ENCODE data around the gene SCAF8.

Gene SCAF8

DNA sequence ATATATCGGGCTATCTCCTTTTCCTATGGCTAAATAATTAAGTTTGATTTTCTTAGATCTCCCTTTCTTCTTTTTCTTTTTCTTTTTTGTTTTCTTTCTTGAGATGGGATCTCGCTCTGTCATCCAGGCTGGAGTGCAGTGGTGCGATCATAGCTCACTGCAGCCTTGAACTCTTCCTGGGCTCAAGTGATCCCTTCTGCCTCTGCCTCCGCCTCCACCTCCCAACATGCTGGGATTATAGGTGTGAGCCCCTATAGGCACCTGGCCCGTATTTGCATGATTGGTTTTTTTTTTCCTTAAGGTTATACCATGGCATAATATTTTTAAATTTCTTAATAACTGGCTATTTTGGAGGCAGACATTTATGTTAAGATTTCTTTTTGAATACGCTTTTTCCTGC, 106.3 kb downstream of the SCAF8 start:
- DNase-seq (ENCODE audit: low read depth): no peak

DNA sequence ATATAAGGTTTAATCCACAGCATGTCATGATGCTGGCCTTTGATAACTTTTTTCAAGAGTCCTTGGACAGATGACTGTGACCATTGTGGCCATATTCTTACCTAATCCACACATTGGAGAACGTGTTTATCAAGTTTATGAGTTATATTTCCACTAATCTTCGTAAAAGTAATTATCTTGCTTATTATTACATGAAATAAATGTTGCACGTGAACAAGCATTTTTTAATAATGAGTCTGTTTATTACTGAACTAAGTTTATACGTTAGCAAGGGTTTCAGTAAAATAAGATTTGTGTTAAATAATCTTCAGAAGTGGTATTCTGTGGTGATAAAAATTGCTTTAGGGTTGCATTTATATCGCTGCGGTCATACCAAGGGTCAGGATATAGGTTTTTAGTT, 107.1 kb downstream of the SCAF8 start:
- no peak for DNase-seq (ENCODE audit: low read depth)

DNA sequence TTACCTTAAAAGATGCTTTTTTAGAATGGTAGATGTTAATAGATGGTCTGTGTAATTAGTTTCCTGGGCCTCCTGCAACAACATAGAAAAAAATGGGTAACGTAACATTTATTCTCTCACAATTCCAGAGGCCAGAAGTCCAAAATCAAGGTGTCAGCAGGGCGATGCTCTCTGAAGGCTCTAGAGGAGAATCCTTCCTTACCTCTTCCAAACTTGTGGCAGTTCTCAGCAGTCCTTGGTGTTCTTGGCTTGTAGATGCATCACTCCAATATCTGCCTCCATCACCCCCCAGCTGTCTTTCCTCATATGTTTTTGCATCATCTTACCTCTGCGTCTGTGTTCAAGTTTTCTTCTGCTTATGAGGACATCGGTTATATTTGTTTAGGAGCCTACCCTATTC, 107.9 kb downstream of the SCAF8 start:
- DNase-seq (ENCODE audit: low read depth): no peak

DNA sequence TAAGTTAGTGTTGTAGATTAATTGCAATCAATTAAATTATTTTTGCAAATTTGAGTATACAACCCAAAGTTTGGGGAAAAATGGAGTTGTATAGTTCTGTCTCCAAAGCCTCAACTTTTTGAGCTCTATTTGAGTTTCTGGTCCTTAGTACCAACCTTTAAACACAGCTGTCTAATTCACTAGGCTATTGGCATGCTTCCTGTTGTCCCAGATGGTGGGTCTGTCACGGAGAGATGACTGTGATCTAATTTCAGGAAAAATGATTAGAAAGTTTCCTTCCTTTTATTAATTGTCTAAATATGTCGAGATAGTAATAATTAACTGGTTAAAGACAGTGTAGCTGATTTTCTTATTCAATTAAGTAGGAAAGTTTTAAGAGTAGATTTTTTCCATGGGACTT, 109.6 kb downstream of the SCAF8 start:
- no peak for DNase-seq (ENCODE audit: low read depth)

DNA sequence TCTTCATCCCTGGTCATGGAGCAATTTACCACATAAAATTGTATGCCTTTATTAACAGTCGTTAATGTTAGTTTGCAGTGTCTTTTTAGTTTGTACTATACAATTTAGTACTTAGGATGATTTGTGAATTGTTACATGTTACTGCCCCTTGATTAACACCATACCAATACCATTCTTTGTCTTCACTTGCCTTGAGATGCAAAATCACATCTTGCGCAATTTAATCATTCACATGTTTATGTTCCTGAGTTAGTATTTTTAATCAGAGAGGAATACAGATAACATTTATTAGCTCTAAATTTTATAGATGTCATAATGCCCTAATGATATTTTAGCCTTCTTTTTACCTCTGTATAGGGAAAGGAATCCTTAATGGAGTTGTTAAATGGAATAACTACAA, 114.1 kb downstream of the SCAF8 start:
- DNase-seq (ENCODE audit: low read depth): no peak

DNA sequence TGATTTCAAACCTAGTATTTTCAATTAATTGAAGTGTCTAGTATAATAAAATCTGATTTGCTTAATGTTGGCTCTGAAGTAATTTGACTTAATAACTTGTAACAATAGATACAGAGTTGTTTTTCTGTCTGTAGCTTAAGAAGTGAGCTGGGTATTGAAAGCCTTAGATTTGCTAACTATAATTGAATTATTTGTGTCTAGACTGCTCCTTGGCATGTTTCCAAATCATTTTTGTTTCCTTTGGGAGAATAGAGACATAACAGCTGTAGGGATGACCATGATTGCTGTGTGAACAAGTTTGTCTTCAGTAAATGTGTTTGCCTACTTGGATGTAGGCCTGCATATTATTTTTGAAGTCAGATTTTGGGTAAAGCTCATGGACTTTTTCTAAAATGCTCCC, 115.4 kb downstream of the SCAF8 start:
- DNase-seq (ENCODE audit: low read depth): no peak

DNA sequence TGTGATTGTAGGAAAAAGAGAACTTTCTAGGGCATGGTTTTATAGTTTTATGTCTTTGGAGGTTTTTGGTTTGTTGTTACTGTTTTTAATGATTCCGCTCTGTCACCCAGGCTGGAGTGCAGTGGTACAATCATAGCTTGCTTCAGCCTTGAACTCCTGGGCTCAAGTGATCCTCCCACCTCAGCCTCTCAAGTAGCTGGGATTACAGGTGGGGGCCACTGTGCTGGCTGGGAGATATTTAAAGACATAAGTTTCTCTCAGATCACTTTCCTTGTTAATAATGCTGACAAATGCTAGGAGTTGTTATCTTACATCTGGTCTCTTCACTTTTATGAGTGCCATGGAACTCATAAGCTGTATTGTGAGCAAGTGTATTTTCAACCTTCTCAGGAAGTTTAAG, 116.3 kb downstream of the SCAF8 start:
- DNase-seq (ENCODE audit: low read depth): no peak

DNA sequence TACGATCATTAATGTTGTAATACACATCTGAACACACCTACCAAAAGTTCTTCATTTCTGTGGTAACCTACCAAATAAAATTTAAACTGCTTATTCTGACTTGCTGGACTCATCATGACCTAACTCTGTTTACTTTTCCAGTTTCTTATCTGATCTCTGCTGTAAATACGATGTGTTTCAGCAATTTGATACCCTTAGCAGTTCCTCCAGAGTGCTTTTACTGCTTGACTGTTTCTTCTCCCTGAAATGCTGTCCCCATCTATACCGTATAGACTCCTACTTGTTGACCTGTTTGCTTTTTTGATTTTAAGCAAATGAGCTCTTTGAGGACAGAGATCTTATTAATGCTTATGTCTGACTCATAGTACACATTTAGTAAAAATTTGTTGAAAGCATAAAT, 119.5 kb downstream of the SCAF8 start:
- DNase-seq (ENCODE audit: low read depth): no peak

DNA sequence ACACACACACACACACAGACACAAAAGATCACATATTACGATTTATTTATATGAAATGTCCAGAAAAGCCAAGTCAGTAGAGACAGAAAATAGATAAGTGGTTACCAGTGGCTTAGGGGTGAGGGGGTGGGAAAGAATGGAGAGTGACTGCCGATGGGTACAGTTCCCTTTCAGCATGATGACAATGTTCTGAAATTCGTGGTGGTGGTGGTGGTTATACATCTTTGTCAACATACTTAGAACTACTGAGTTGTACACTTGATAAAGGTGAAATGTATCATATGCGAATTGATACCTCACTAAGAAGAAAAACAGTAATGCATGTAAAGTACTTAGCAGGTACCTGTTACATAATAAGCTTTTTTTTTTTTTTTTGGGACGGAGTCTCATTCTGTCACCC, 124.3 kb downstream of the SCAF8 start:
- no peak for DNase-seq (ENCODE audit: low read depth)

DNA sequence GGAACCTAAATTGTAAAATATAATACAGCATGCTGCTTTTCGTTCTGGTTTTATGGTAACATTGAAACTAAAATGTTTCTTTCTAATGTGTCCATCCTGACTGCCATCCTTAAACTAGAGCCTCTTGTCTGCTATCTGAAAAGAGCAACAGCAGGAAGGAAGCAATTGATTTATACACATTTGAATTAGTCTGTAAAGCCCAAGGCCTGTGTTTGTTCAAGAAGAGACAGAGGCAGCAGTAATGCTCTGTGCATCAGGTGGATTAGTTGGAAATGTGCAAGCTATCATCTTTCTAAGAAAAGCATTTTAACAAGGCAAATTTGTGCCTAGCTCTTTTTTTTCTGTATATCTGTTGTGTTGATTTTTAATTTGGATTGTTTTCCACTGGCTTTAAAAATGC, 128.6 kb downstream of the SCAF8 start:
- no peak for DNase-seq (ENCODE audit: low read depth)

DNA sequence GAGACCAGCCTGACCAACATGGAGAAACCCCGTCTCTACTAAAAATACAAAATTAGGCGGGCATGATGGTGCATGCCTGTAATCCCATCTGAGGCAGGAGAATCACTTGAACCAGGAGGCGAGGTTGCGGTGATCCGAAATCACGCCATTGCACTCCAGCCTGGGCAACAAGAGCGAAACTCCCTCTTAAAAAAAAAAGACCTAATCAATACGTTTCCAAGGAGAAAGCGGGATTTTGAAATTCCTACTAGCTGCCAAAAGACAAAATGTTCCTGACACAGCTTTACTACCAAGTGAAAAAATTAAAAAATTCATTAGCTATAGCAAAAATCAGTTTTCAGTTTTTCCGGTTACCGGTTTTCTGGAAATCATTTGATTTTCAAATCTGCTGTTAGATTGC, 129.3 kb downstream of the SCAF8 start:
- DNase-seq (ENCODE audit: low read depth): no peak

DNA sequence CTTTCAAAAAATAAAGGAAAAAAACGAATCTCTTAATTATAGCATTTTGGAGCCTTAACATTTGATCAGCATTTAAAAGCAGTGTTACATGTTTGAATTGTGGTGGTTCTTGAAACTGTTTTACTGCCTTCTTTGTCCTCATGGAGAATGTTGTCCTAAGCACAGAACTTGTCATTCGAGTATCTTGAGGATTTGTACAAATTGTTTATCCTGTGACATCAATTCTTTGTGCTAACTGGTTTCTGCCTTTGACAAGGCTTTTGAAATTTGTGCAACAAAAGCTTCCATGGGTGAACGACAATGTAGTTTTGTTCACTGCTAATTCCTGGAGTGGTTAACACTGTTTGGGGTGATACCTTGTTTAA, 130.8 kb downstream of the SCAF8 start:
- no peak for DNase-seq (ENCODE audit: low read depth)

DNA sequence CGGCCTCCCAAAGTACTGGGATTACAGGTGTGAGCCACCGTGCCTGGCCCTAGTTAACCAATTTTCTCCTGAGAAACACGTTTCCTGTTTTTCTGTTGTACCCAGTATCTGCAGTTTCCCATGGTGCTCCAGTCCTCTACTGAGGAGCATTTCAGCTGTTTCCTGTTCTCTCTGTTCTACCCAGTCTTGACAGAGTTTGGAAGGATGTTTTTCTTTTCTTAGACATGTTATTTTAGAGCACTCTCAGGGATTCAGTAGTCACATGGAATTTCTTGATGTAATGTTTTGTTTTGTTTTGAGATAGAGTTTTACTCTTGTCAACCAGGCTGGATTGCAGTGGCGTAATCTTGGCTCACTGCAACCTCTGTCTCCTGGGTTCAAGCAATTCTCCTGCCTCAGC, 132.1 kb downstream of the SCAF8 start:
- no peak for DNase-seq (ENCODE audit: low read depth)

DNA sequence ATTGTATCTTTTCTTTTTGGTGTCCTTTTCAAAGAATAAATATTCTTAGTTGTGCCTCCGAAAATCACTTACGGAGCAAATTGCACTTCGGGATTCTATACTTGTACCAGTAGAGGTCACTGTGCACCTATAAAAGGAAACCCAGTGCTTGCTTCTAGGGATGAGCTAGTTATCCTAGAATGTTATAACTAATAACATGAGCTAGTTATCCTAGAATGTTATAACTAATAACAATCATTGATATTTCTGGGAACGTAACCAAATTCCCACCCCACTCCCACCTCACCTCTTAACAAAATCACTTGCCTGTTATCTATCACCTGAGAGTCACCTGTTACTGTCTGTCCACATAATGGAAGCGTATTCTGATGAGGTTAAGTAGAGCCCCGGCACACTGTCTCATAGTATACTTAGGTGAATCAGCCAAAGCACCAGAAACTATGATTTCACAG, 135.0 kb downstream of the SCAF8 start:
- DNase-seq (ENCODE audit: low read depth): peak; percentile 42

DNA sequence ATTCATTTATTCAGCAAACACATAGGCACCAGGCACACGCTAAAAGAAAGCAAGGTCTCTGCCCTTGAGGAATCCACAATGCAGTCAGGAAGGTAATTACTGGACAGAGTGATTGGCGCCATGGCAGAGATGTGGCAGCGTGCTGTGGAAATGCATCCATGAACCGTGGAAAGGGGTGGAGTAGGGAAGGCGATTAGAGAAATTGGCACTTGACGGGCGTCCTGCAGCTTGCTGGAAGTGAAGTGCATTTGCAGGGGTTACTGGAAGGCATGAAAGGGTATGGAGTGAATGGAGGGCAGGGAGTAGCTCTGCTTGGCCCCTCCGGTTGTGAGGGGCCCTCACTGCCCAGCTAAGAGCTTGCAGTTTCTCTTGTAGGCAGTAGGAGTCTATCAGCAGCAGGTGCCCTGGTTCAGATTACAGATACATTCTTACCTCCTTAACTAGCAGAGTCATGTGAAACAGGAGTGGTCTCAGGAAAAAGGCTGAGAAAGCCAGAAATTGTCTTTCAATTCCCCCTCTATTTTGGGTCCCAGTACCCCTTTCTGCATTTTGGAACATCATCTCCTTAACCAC, 139.4 kb downstream of the SCAF8 start:
- no peak for DNase-seq (ENCODE audit: low read depth)

DNA sequence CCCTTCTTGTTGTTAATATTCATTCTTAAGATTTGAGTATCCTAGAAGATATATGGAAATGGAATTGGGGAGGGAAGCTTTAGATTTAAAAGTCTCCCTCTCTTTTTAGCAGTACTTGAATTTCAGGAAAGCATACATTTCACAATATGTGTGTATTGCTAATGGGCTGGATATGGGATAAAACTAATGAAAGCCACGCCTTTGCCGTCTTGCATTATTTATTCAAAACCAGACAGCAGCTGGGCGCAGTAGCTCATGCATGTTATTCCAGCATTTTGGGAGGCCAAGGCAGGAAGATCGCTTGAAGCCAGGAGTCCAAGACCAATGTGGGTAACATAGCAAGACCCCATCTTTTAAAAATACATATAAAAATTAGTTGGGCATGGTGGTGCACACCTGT, 140.3 kb downstream of the SCAF8 start:
- DNase-seq (ENCODE audit: low read depth): no peak

DNA sequence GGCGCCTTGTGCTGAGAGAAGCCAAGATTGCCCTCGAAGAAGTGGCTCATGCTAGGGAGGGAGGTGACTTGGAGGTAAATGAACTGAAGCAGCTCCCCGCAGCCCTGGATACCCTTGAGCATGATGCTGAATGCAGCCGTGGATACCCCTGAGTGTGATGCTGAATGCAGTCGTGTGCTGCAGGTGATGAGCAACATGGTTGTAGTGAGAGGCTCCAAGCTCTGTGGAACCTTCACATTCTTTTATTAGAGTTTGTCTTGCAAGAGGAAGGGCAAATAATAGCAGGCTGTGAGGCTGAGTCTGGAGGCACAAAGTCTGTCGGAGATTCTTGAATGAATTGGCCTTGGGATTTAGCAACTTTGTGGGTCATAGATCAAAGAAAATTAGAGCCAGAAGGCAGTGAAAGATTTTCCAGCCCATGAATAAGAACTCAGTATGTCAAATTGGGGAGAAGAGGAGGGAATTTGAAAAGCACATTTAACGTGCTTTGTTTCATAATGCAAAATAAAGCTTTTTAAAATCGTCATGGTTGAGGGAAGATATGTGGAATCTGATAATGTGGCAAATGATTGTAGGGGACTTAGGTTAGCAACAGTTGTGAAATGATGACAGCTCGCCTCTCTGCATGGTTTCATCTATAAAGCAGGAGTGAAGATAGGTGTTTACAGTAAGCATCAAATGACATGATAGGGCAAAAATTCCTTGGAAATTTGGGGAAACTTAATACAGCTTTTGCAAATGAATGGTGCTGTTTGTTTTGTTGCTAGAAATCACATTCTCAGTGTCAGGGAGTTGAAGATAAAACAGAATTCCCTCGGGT, 141.8 kb downstream of the SCAF8 start:
- no peak for DNase-seq (ENCODE audit: low read depth)

DNA sequence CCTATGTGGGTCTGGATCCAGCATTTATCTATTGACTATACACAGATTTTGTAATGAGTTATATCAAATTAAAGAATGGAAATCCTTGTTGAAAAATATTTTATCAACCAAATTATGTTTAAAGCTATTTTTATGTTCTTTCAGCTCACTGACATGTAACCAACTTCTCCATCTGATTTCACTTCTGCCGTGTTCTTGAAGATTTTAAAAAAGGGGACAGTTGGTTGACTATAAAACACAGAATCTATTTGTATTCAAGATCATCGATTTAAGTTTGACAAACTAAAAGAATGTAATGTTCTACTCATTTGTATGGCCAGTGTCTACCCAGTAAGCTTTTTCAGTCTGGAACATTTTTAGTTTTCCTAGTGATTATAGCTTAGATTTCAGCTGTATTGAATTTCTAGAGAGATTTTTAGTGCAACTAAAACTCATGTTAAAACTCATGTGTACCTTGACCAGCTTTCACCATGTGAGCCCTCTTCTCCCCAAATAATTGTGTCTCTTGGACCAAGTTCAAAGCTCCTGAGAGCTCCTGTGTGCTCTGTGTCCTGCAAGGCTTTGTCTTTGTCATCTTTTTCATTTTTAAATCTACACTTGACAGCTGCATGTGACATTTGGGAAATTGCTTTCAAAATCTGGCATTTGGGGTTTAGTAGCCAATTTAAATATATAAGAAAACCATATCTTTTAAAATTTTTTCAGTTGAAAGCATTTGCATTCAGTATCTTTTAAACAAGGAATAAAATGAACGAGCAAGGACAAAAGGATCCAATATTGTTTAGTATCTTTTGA, 143.5 kb downstream of the SCAF8 start:
- no peak for DNase-seq (ENCODE audit: low read depth)

DNA sequence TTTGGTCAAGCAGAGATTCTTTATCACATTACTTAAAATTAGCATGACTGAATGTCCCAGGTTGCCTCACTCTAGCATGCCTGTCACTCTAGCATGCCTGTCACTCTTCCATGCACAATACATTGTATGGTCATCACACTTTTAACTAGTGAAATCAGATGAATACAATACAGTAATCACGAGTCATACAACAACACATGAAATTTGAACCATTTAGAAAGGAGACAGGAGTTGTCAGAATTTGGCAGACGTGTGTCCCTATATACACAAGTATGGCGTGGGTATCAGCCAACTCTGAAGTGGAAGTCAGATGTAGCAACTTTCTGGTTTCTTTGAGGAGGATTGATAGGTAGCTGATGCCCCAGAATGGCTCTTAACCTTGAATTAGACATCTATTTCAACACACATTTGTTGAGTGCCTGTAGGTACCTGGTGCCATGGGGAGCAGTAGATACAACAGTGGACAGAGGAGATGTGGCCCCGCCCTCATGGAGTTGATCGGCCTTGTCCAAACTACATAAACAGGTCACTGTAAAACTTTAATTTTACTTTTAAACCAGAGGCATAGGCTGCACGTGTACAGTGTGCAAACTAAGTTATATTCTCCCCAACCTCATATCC, 145.8 kb downstream of the SCAF8 start:
- DNase-seq (ENCODE audit: low read depth): no peak

DNA sequence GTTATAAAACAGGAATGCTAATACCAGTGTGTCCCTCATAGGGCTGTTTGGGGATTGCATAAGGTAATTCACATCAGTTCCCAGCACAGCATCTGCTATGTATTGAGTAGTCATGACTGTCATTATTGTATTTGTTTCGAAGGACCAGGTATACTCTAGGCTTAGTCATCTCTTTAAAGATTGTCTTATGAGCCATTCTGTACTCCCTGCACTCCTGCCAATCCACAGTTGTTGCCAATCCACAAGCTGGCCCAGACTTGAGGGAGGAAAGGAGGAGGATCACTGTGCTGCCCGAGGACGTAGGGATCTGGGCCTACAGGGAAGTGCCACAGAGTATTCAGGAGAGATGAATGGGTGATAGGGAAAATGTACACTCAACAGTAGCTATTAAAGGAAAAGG, 148.9 kb downstream of the SCAF8 start:
- peak; percentile 5 for DNase-seq (ENCODE audit: low read depth)

Measured in GM04504 (cell line).